ENCODE results near the gene OR6T1.

Gene OR6T1, protein sequence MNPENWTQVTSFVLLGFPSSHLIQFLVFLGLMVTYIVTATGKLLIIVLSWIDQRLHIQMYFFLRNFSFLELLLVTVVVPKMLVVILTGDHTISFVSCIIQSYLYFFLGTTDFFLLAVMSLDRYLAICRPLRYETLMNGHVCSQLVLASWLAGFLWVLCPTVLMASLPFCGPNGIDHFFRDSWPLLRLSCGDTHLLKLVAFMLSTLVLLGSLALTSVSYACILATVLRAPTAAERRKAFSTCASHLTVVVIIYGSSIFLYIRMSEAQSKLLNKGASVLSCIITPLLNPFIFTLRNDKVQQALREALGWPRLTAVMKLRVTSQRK

DNA sequence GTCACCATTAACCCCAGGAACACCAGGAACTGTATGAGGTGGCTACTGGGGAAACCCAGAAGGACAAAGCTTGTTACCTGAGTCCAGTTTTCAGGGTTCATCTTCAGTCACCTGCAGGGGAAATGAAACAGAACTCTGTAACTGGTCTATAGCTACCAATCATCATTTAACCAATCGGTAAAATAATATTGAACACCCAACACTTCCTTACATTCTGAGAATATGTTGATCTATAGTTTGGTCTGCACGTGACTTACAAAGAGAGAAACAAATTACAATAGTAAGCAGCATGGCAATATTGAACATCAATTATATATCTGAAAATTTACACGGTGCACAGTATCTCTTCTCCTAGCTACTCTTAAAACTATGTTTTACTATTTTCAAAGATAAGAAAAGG is at the start of gene OR6T1:
Gene OR6T1 (minus strand): TSS at position 101 of the 400 bp plus-strand sequence. CDS start 0 bp downstream, at position 101.
- DNase-seq (ENCODE audit: low spot score), result no peak

GRCh38 chr11:123979311-123979710 is 35.7 kb upstream of the OR6T1 start:
- no peak for DNase-seq (ENCODE audit: low spot score)

GRCh38 chr11:123977731-123978347 is 34.2 kb upstream of the OR6T1 start, which contains the start of gene OR10S1:
OR10S1 (minus strand) TSS chr11:123977781; CDS start chr11:123977664, 117 bp downstream.
- peak; percentile 14 for DNase-seq (ENCODE audit: low spot score)

- DNase-seq (ENCODE audit: low spot score), result no peak
Observed at GRCh38 chr11:123976770-123977560, 33.3 kb upstream of the OR6T1 start.

DNA sequence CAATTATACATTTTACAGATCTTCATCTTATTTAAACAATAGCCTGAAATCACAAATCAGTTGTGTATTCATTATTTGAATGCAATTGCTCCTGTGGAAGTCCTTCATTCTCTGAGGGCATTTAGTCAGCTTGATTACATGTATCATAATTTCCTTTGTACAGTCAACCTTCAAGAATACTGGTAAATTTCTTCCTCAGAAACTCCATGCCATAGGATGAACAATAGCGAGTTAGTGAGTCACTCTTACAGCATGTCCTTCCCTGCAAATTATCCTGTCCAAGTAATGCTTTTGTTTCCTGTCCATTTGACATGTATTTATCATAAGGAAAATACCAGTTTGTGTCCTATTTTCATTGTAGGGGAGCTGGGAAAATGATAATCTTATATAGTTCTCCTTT is 30.2 kb upstream of the OR6T1 start:
- no peak for DNase-seq (ENCODE audit: low spot score)

DNA sequence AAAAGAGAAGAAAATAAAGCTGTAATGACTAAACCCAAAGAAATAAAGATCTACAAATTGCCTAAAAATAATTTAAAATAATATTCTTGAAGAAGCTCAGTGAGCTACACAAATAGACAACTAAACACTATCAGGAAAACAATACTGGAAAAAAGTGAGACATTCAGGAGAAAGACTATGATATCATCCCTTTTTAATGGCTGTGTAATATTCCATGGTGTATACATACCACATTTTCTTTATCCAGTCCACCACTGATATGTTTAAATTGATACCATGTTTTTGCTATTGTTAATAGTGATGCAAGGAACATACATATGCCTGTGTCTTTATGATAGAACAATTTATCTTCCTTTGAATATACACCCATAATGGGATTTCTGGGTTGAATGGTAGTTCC is 13.1 kb upstream of the OR6T1 start:
- DNase-seq (ENCODE audit: low spot score), result no peak

DNA sequence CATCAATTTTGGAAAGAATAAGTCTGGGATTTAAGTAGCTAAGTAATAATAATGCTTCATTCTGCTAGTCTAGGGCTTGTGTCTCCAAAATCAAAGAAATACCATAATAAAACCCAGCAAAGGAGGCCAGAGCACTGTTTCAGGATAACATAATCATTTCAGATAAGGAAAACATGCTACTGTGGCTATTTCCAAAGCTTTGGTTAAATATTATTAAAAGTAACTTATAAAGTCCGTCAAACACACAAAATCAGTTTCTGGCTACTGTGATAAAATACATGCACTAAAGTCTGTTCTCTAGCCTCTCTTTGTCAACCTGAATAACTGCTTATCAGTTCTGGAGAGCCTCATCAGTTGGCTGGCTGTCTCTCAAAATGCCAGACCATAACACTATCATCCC is 1.5 kb upstream of the OR6T1 start:
- DNase-seq (ENCODE audit: low spot score), result no peak

DNA sequence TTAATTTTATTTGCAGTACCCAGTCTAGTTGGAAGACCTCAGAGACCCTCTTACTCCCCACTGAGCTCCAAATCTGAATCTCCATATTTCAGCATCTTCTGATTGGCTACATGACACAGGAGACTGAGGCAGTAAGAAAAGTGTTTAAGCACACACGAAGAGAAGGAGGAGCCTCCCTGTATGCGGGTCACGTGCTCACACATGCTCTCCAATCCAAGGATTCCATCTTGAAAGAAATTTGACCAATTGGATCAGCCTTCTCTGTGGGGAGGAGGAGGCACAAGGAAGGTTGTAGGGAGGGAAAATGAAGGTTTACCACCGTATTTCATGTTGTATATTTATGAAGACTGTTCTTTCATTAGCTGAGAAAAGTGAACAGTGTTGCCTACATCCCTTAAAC is 1.2 kb downstream of the OR6T1 start:
- no peak for DNase-seq (ENCODE audit: low spot score)

DNA sequence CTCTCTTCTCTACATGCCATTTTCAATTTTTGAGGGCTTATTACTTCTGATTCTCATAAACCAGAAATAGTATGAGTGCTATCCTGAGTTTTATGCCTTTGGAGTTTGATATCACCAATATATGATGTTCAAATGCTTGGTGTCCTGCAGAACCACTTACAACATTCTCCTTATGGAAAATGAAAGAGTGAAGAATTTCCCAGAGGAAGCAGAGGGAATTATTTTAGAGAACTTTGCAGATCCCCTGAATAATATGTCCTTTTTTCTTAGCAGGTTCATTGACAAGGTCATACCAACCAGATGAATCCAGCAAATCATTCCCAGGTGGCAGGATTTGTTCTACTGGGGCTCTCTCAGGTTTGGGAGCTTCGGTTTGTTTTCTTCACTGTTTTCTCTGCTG is 4.3 kb downstream of the OR6T1 start, which contains the start of gene OR4D5:
Gene OR4D5 (plus strand): TSS at position 301 of the 400 bp plus-strand sequence. CDS start 0 bp downstream, at position 301.
- no peak for DNase-seq (ENCODE audit: low spot score)

GRCh38 chr11:123924027-123924426 is 19.6 kb downstream of the OR6T1 start:
- DNase-seq (ENCODE audit: low spot score), result no peak

DNA sequence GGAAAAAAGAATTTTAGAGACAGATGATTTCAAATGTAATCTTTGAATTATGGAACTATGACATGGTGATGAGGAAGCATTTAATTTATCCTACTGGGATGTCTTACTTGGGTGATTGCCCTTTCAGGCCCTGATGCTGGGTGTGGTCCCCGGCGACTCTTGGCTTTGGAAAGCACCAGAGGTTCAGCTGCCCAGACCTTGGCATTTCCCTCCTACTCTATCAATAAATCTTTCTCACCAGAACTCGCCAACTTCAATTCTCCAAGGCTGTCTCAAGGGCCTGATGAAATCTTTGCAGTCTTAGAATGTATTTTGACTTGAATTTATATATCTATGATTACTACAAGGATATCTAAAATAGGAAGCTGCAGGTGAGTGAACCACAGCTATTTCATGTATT is 22.7 kb downstream of the OR6T1 start:
- no peak for DNase-seq (ENCODE audit: low spot score)

DNA sequence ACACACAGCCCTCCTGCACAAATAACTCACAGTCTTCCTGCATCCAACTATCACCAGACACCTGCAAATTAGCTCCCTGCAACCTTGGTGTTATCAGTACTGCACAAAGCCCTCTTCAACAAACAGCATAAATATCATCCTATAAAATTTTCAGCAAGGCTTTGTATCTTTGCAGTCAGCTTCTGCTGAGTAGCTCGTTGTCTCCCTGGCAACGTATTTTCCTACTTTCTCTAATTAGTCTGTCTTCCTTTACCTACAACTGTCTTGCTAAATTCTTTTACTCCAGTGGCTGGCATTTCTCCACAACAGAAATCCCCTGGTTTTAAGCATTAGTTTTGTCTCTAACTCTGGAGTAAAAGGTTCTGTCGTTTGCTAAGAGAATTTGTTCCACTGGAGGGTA is 37.8 kb downstream of the OR6T1 start:
- DNase-seq (ENCODE audit: low spot score), result no peak

- DNase-seq (ENCODE audit: low spot score), result no peak
Observed at GRCh38 chr11:123904932-123905331, 38.7 kb downstream of the OR6T1 start.

GRCh38 chr11:123903932-123904331 is 39.7 kb downstream of the OR6T1 start:
- no peak for DNase-seq (ENCODE audit: low spot score)

- DNase-seq (ENCODE audit: low spot score), result no peak
Observed at GRCh38 chr11:123901867-123902266, 41.8 kb downstream of the OR6T1 start, which contains the start of gene OR8D4. OR8D4 (plus strand) TSS chr11:123902167; CDS start chr11:123906432, 4,265 bp downstream.

DNA sequence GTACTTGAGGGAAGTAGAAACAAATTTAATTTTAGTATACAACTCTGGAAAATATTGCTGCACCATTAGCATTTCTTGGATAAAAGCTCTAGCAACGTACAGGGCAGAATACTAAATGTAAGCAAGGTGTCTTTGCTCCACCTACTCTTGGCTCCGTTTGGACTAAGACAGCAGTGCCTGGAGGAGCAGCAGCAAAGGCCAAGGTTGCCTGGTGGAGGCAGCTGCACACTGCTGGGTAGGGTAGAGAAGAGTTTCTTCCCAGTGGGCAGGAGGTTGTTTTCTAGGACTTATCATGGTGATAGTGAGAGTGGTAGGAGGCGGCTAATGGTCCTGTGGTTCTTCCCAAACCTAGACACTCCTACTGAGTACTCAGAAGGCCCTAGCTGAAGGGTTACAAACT is 43.8 kb downstream of the OR6T1 start:
- DNase-seq (ENCODE audit: low spot score), result no peak

Measured in LoVo (cell line).